GM21447 (cell line): Measurements from ENCODE around the gene DPP6.

ENCODE experiments used
- ATAC-seq: cut with Tn5 transposase; IDR thresholded peaks from one replicate; pipeline ENCODE4 v1.9.1; 2021; ENCODE audit not compliant: unreplicated experiment

The DPP6 gene

GRCh38 chr7:154783281-154783909, 731.2 kb downstream of the DPP6 start:
- ATAC-seq = no peak

- ATAC-seq = no peak
These were observed 733.7 kb downstream of the DPP6 start for GRCh38 chr7:154785898-154786297.

- no peak for ATAC-seq
These were observed 737.2 kb downstream of the DPP6 start for GRCh38 chr7:154789404-154789803.

- ATAC-seq = no peak
These were observed 739.4 kb downstream of the DPP6 start for GRCh38 chr7:154791611-154792010.

- ATAC-seq = no peak
These were observed 740.3 kb downstream of the DPP6 start for GRCh38 chr7:154792436-154793055.

GRCh38 chr7:154794147-154794780, 742.1 kb downstream of the DPP6 start:
- no peak for ATAC-seq

- no peak for ATAC-seq
These were observed 742.8 kb downstream of the DPP6 start for GRCh38 chr7:154795014-154795413.

- no peak for ATAC-seq
These were observed 743.2 kb downstream of the DPP6 start for GRCh38 chr7:154795437-154795836.

- no peak for ATAC-seq
These were observed 752.3 kb downstream of the DPP6 start for GRCh38 chr7:154804449-154804848.

- no peak for ATAC-seq
These were observed 759.8 kb downstream of the DPP6 start for GRCh38 chr7:154812027-154812426.

GRCh38 chr7:154817224-154817896, 765.2 kb downstream of the DPP6 start:
- ATAC-seq = no peak

- no peak for ATAC-seq
These were observed 774.8 kb downstream of the DPP6 start for GRCh38 chr7:154827007-154827406.

GRCh38 chr7:154832557-154833138, 780.5 kb downstream of the DPP6 start:
- ATAC-seq = no peak

- ATAC-seq = no peak
These were observed 783.8 kb downstream of the DPP6 start for GRCh38 chr7:154836021-154836448.

GRCh38 chr7:154837087-154837486, 784.9 kb downstream of the DPP6 start:
- no peak for ATAC-seq

- peak; percentile 94 for ATAC-seq
These were observed 785.4 kb downstream of the DPP6 start for GRCh38 chr7:154837622-154838021.

GRCh38 chr7:154840086-154840485, 787.9 kb downstream of the DPP6 start:
- ATAC-seq = no peak

GRCh38 chr7:154841731-154842331, 789.6 kb downstream of the DPP6 start:
- ATAC-seq = no peak

GRCh38 chr7:154842591-154842990, 790.4 kb downstream of the DPP6 start:
- ATAC-seq = no peak

GRCh38 chr7:154843670-154844237, 791.6 kb downstream of the DPP6 start:
- ATAC-seq = no peak

- no peak for ATAC-seq
These were observed 792.3 kb downstream of the DPP6 start for GRCh38 chr7:154844499-154844898.
